SK-N-SH (cell line): ENCODE data around the gene MPPE1. TPM values are rescaled to one million over a fixed set of nuclear protein-coding genes. Genes with fewer than 3 reads are reported as not detected.

ENCODE experiments used
- CTCF ChIA-PET: fragments of 300-600, 350-600 bp; formaldehyde crosslinking; extraction: SDS; loops from one replicate; lab custom pipeline; 2021; lab: Yijun Ruan, JAX
- POLR2A ChIA-PET: fragments of 350-600 bp; sonication (Branson Sonifier 250); formaldehyde crosslinking; extraction: SDS; loops from one replicate; lab custom pipeline; 2020; ENCODE audit warnings: antibody characterized with exemption, inconsistent platforms; lab: Yijun Ruan, JAX
- DNase-seq: peaks from one replicate; pipeline ENCODE4 v3.0.0; 2012
- H2AFZ ChIP-seq: fragments of 200-600 bp; sonication (generic); 2 replicates; pipeline ENCODE4 v1.8.1; 2016; ENCODE audit warnings: antibody characterized with exemption, mild to moderate bottlenecking, low read depth
- H3F3A ChIP-seq: fragments of 200-600 bp; sonication (generic); replicated peaks from 2 replicates; pipeline ENCODE3; 2016; ENCODE audit warnings: antibody characterized with exemption, mild to moderate bottlenecking; ENCODE audit not compliant: insufficient read depth
- H3K27ac ChIP-seq, 2 experiments: fragments of 200-500 bp in 1 of 2; fragments of 200-600 bp in 1 of 2; sonication (Bioruptor generic) in 1 of 2; sonication (generic), shearing (Covaris generic) in 1 of 2; 2 replicates each; pipeline versions ENCODE4 v1.5.1 to v1.6.1; 2014 to 2016; ENCODE audit warnings: low read depth in 2 of 2, inconsistent platforms in 1 of 2, low read length in 1 of 2, mild to moderate bottlenecking in 1 of 2, mixed read lengths in 1 of 2
- H3K27me3 ChIP-seq: fragments of 200-600 bp; sonication (generic), shearing (Covaris generic); 2 replicates; pipeline ENCODE4 v1.6.1; 2016; ENCODE audit warnings: mixed run types; ENCODE audit not compliant: insufficient read depth
- H3K36me3 ChIP-seq, 2 experiments: fragments of 200-500 bp in 1 of 2; fragments of 200-600 bp in 1 of 2; sonication (Bioruptor generic) in 1 of 2; sonication (generic) in 1 of 2; replicated peaks in 1 of 2; 2 replicates each; pipeline versions ENCODE3 to v1.5.1; 2014 to 2016; ENCODE audit warnings: low read length in 1 of 2, mild to moderate bottlenecking in 1 of 2; ENCODE audit not compliant: insufficient read depth in 2 of 2, control insufficient read depth in 1 of 2
- H3K4me1 ChIP-seq, 2 experiments: fragments of 200-500 bp in 1 of 2; fragments of 200-600 bp in 1 of 2; sonication (Bioruptor generic) in 1 of 2; sonication (generic), shearing (Covaris generic) in 1 of 2; 2 replicates each; pipeline versions ENCODE4 v1.5.1 to v1.6.1; 2014 to 2016; ENCODE audit warnings: low read depth in 1 of 2, low read length in 1 of 2, mixed run types in 1 of 2; ENCODE audit not compliant: insufficient read depth in 2 of 2, control insufficient read depth in 1 of 2
- H3K4me2 ChIP-seq: fragments of 200-600 bp; sonication (generic), shearing (Covaris generic); 2 replicates; pipeline ENCODE4 v1.6.1; 2017; ENCODE audit warnings: mixed run types
- H3K4me3 ChIP-seq, 2 experiments: fragments of 200-500 bp in 1 of 2; fragments of 200-600 bp in 1 of 2; sonication (Bioruptor generic) in 1 of 2; sonication (generic), shearing (Covaris generic) in 1 of 2; 2 replicates each; pipeline versions ENCODE4 v1.5.1 to v1.8.1; 2014 to 2016; ENCODE audit warnings: low read depth in 2 of 2, inconsistent platforms in 1 of 2, low read length in 1 of 2, mild to moderate bottlenecking in 1 of 2, mixed read lengths in 1 of 2, moderate library complexity in 1 of 2
- H3K79me2 ChIP-seq: fragments of 200-600 bp; sonication (generic); 2 replicates; pipeline ENCODE4 v1.8.1; 2017; ENCODE audit warnings: mild to moderate bottlenecking; ENCODE audit not compliant: insufficient read depth
- H3K9ac ChIP-seq: fragments of 200-600 bp; sonication (generic); 2 replicates; pipeline ENCODE4 v1.6.1; 2017; ENCODE audit warnings: mixed run types
- H3K9me2 ChIP-seq: fragments of 200-600 bp; sonication (generic); 2 replicates; pipeline ENCODE4 v1.6.1; 2017; ENCODE audit warnings: mixed run types
- H3K9me3 ChIP-seq: fragments of 200-600 bp; sonication (generic); 2 replicates; pipeline ENCODE4 v1.6.1; 2017; ENCODE audit warnings: mixed run types, mild to moderate bottlenecking, moderate library complexity
- H4K20me1 ChIP-seq: fragments of 200-600 bp; sonication (generic); 2 replicates; pipeline ENCODE4 v1.6.1; 2017; ENCODE audit warnings: mild to moderate bottlenecking, mixed run types; ENCODE audit not compliant: insufficient read depth
- ELF1 ChIP-seq: IDR thresholded peaks from 2 replicates; pipeline ENCODE4 v1.4.0; 2012
- EP300 ChIP-seq, 2 experiments: IDR thresholded peaks; 2 replicates each; pipeline versions ENCODE4 v1.4.0 to v1.6.1; 2012; ENCODE audit warnings: borderline replicate concordance in 1 of 2, low read depth in 1 of 2, low read length in 1 of 2
- EZH2phosphoT487 ChIP-seq: fragments of 200-600 bp; sonication (generic); IDR thresholded peaks from 2 replicates; pipeline ENCODE4 v1.6.1; 2017; ENCODE audit warnings: low read depth, mixed run types, mild to moderate bottlenecking, antibody characterized with exemption, moderate library complexity, borderline replicate concordance
- FOSL2 ChIP-seq: IDR thresholded peaks from 2 replicates; pipeline ENCODE4 v1.4.0; 2012; ENCODE audit warnings: low read depth, mild to moderate bottlenecking, moderate library complexity, borderline replicate concordance
- FOXJ3 ChIP-seq: sonication (generic); formaldehyde crosslinking; IDR thresholded peaks from 2 replicates; pipeline ENCODE4 v1.5.1; 2020; ENCODE audit warnings: mild to moderate bottlenecking, missing genetic modification reagents
- FOXM1 ChIP-seq: IDR thresholded peaks from 2 replicates; pipeline ENCODE4 v1.4.0; 2012; ENCODE audit warnings: low read depth, mild to moderate bottlenecking
- GABPA ChIP-seq: IDR thresholded peaks from 2 replicates; pipeline ENCODE4 v1.4.0; 2012; ENCODE audit warnings: low read depth, mild to moderate bottlenecking
- GATA2 ChIP-seq: sonication (generic); formaldehyde crosslinking; IDR thresholded peaks from 2 replicates; pipeline ENCODE4 v1.5.0; 2020; ENCODE audit warnings: mild to moderate bottlenecking, missing genetic modification reagents
- NRF1 ChIP-seq: IDR thresholded peaks from 2 replicates; pipeline ENCODE4 v1.6.1; 2012; ENCODE audit warnings: low read depth, mild to moderate bottlenecking, low read length
- PBX3 ChIP-seq: IDR thresholded peaks from 2 replicates; pipeline ENCODE4; 2012
- POLR2AphosphoS5 ChIP-seq: IDR thresholded peaks from 2 replicates; pipeline ENCODE4 v1.6.1; 2012; ENCODE audit warnings: low read depth, low read length
- REST ChIP-seq: IDR thresholded peaks from 2 replicates; pipeline ENCODE4 v1.6.1; 2012; ENCODE audit warnings: mild to moderate bottlenecking, low read depth, low read length, moderate library complexity
- TAF1 ChIP-seq: IDR thresholded peaks from 2 replicates; pipeline ENCODE4 v1.6.1; 2012; ENCODE audit warnings: low read depth, mild to moderate bottlenecking, low read length, moderate library complexity, borderline replicate concordance
- TCF12 ChIP-seq: IDR thresholded peaks from 2 replicates; pipeline ENCODE4 v1.4.0; 2012
- WGBS: methylation state at CpG from one replicate; pipeline ENCODE4 v1.1.6; 2017; ENCODE audit warnings: low lambda C conversion rate; 5-methylcytosine and 5-hydroxymethylcytosine counted together
- polyA plus RNA-seq, 3 experiments: library from polyadenylated mRNA; depleted of rRNA; stranded (reverse); fragments of >200 nt; gene quantifications; 2 replicates each; pipeline ENCODE4 v1.2.3, GENCODE V29; 2012

MPPE1 gene
- polyA plus RNA-seq, 1 of the 3 experiments (the other 2 are of a cell fraction) = 13.2 TPM

- TF ChIP-seq REST (no peak), EZH2phosphoT487 (no peak), ELF1 (no peak), TAF1 (no peak), GABPA (no peak), FOSL2 (no peak), NRF1 (no peak), FOXM1 (no peak), PBX3 (no peak), GATA2 (CRISPR knock-in tag) (no peak)
Measured at GRCh38 chr18:11871501-11871900, 36.6 kb downstream of the MPPE1 start (continued).

GRCh38 chr18:11868230-11868629 is 39.9 kb downstream of the MPPE1 start:
- Histone ChIP-seq H3K9me3 (no peaks in the 10 kb centered on the region), H4K20me1 (no peaks in the 10 kb centered on the region), H3K9ac (no peak overlapping the region), H3K4me3 (no peak overlapping the region), H3K4me2 (no peak overlapping the region), H3K4me1 (no peaks in the 10 kb centered on the region), H3K27ac (no peak overlapping the region), H3F3A (no peaks in the 10 kb centered on the region), H3K36me3 (no peaks in the 10 kb centered on the region), H2AFZ (no peak overlapping the region), H3K9me2 (no peaks in the 10 kb centered on the region), H3K79me2 (no peaks in the 10 kb centered on the region), H3K27me3 (peaks cover 15% of the 10 kb centered on the region; the same call in 1 of the 2 replicates)
- WGBS = 77% methylated on average over 8 of the region's 8 CpGs
- no peak for DNase-seq
- POLR2A ChIA-PET = no interaction called here
- no peak for TF ChIP-seq FOXJ3 (CRISPR knock-in tag)
- TF ChIP-seq POLR2AphosphoS5 = no peak
- TF ChIP-seq PBX3 = no peak
- TF ChIP-seq FOSL2 = no peak
- no peak for TF ChIP-seq EP300 (IDR thresholded peaks at IDR 0.05; ENCODE audit: borderline replicate concordance in 1 of 2, low read depth in 1 of 2, low read length in 1 of 2)
- no peak for TF ChIP-seq TCF12
- CTCF ChIA-PET = interaction anchor here (1.0 kb wide), 1 partner anchor 70 kb away, joined by 4 read pairs; no protein-coding TSS in a partner anchor
